Activated CD8-positive, alpha-beta memory T cell treated with anti-CD3 and anti-CD28 coated beads, Interleukin-2, amount 50 U/mL, for 48 hours (primary cell): ENCODE results near the gene HSPA9.
"Not testable (repeated sequence)": the region's sequence is repeated elsewhere in the genome, so short reads cannot be mapped to it uniquely, and the experiment has no call there.

Experiments
- DNase-seq: peaks from one replicate; pipeline ENCODE4 v3.0.0-alpha.2; 2020

HSPA9 gene

GRCh38 chr5:138528744-138529469 is 46.3 kb downstream of the HSPA9 start:
- DNase-seq, result no peak

GRCh38 chr5:138528208-138528607 is 47.0 kb downstream of the HSPA9 start:
- DNase-seq, result no peak

- DNase-seq, result no peak
Measured at GRCh38 chr5:138527170-138527569, 48.0 kb downstream of the HSPA9 start.

- DNase-seq, result no peak
Measured at GRCh38 chr5:138523406-138523805, 51.8 kb downstream of the HSPA9 start.

GRCh38 chr5:138520971-138521370 is 54.2 kb downstream of the HSPA9 start:
- no peak for DNase-seq

GRCh38 chr5:138517437-138517836 is 57.8 kb downstream of the HSPA9 start:
- no peak for DNase-seq

GRCh38 chr5:138515556-138516245 is 59.5 kb downstream of the HSPA9 start:
- no peak for DNase-seq

- no peak for DNase-seq
Measured at GRCh38 chr5:138514021-138514420, 61.2 kb downstream of the HSPA9 start.

- DNase-seq, result no peak
Measured at GRCh38 chr5:138508958-138509357, 66.2 kb downstream of the HSPA9 start.

GRCh38 chr5:138507485-138507884 is 67.7 kb downstream of the HSPA9 start:
- not testable (repeated sequence) for DNase-seq

GRCh38 chr5:138506370-138507306 is 68.6 kb downstream of the HSPA9 start:
- no peak for DNase-seq

GRCh38 chr5:138504799-138505198 is 70.4 kb downstream of the HSPA9 start:
- DNase-seq, result no peak
